Thyroid gland (tissue), 4 donors: ENCODE data around the gene P2RX6.

Experiments used
- CTCF ChIP-seq, 6 experiments: fragments of 200-600 bp in 3 of 6; fragments of 450-650 bp in 3 of 6; sonication (generic) in 3 of 6; IDR thresholded peaks; one replicate each; pipeline ENCODE4 v1.5.1; 2016 to 2019; ENCODE audit warnings: antibody characterized with exemption in 6 of 6, mild to moderate bottlenecking in 2 of 6, inconsistent platforms in 1 of 6, moderate library complexity in 1 of 6
- POLR2A ChIP-seq, 2 donors: fragments of 450-650 bp; IDR thresholded peaks; one replicate each; pipeline ENCODE4 v1.6.1; 2017; ENCODE audit warnings: antibody characterized with exemption in 2 of 2, mild to moderate bottlenecking in 2 of 2, moderate library complexity in 1 of 2

- TF ChIP-seq CTCF (IDR thresholded peaks at IDR 0.05) (no peak), POLR2A (IDR thresholded peaks at IDR 0.05) (no peak)
These were observed 15.4 kb upstream of the P2RX6 start for GRCh38 chr22:20999350-21000206.
